HUES6 (cell line): ENCODE results near the gene RPH3AL.

Experiments used
- H3K27ac ChIP-seq: 2 replicates; pipeline ENCODE4 v1.7.0; 2013; ENCODE audit warnings: low read depth, mild to moderate bottlenecking, low read length, inconsistent platforms
- H3K27me3 ChIP-seq: 2 replicates; pipeline ENCODE4 v1.6.1; 2013; ENCODE audit warnings: low read length; ENCODE audit not compliant: control insufficient read depth, insufficient read depth
- H3K36me3 ChIP-seq: 2 replicates; pipeline ENCODE4 v1.6.1; 2013; ENCODE audit warnings: low read length; ENCODE audit not compliant: control insufficient read depth, insufficient read depth
- H3K4me1 ChIP-seq: 2 replicates; pipeline ENCODE4 v1.6.1; 2013; ENCODE audit warnings: low read length; ENCODE audit not compliant: control insufficient read depth, insufficient read depth
- H3K4me3 ChIP-seq: 2 replicates; pipeline ENCODE4 v1.5.1; 2013; ENCODE audit warnings: low read depth, low read length
- H3K9ac ChIP-seq: one replicate; pipeline ENCODE4 v1.6.1; 2013; ENCODE audit warnings: mild to moderate bottlenecking, low read length
- H3K9me3 ChIP-seq: 2 replicates; pipeline ENCODE4 v1.6.1; 2013; ENCODE audit warnings: low read depth, low read length; ENCODE audit not compliant: control insufficient read depth, insufficient read depth

Gene RPH3AL

DNA sequence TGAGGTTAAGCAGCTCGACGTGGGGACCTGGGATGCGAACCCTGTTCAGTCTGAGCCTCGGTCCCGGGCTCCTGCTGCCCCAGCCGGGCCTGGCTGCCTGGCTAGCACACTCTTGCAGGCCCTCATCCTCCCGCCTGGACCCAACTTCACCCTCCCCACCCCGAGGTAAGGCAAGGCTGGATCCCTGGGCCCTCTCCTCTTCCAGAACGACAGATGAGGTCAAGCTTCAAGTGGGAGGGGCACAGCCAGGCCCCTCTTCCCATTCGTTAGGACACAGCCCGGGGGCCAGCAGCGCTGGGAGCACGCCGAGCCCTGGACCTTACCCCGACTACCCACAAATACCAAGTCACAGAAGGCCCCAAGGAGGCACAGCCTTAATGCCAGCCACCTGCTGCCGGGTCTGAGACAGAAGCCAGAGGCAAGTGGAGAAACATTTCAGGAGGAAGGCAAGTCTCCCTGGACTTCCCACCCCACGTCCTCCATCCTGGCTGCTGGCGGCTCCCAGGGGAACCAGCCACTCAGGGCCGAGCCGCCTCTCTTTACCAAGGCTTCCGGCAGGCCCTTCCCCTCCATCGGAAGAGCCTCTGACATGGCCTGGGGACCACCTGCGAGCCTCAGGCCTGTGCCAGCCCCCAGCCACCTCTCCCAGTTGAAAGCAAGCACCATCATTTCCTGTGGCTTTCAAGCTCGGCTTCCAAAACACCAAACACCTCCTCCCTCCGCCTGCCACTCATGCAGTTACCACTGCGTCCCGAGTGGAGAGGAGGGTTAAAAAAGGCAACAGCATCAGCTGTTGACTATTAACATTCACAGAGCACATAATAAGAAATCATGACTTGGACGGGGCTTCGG is 59.9 kb downstream of the RPH3AL start:
- Histone ChIP-seq H3K9me3 (no peaks in the 10 kb centered on the region), H3K27me3 (peaks cover 17% of the 10 kb centered on the region), H3K36me3 (no peaks in the 10 kb centered on the region), H3K27ac (no peak overlapping the region), H3K4me1 (no peaks in the 10 kb centered on the region), H3K9ac (no peak overlapping the region), H3K4me3 (no peak overlapping the region)

- Histone ChIP-seq H3K9ac (no peak overlapping the region), H3K27ac (no peak overlapping the region), H3K9me3 (no peaks in the 10 kb centered on the region)
Observed at GRCh38 chr17:292016-292415, 60.6 kb downstream of the RPH3AL start.

GRCh38 chr17:291587-291986 is 61.0 kb downstream of the RPH3AL start:
- Histone ChIP-seq H3K27me3 (peaks cover 7% of the 10 kb centered on the region), H3K9ac (no peak overlapping the region), H3K4me3 (no peak overlapping the region), H3K27ac (no peak overlapping the region), H3K4me1 (peaks cover under 1% of the 10 kb centered on the region; the same call in 1 of the 2 replicates), H3K9me3 (no peaks in the 10 kb centered on the region), H3K36me3 (no peaks in the 10 kb centered on the region)

More at GRCh38 chr17:292016-292415, 60.6 kb downstream of the RPH3AL start:
- H3K27me3 ChIP-seq: peaks cover 10% of the 10 kb centered on the region
- H3K4me3 ChIP-seq: no peak overlapping the region
- H3K36me3 ChIP-seq: no peaks in the 10 kb centered on the region
- H3K4me1 ChIP-seq: no peaks in the 10 kb centered on the region

GRCh38 chr17:290626-291025 is 62.0 kb downstream of the RPH3AL start:
- H3K9me3 ChIP-seq: no peaks in the 10 kb centered on the region
- no peak overlapping the region for H3K27ac ChIP-seq
- H3K9ac ChIP-seq: no peak overlapping the region
- H3K4me1 ChIP-seq: peaks cover 8% of the 10 kb centered on the region
- no peak overlapping the region for H3K4me3 ChIP-seq
- H3K36me3 ChIP-seq: no peaks in the 10 kb centered on the region
- H3K27me3 ChIP-seq: peaks cover 11% of the 10 kb centered on the region

DNA sequence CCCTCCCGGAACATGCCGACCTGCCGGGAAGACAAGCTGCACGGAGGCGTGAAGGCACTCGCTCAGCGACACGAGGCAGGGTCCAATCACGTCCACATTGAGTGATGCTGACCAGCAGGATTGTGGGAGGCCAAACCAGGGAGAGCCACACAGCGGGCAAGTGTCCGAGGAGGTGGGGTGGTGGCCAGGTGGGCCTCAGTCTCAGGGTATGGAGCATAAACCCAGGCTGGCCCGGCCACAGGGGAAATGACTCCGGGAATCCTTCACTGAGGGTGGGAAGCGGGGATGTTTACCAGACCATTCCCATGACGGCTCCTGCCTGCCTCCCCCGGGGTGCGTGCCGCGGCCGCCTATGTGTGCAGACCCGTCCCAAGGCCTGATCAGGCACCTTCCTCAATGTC is 62.5 kb downstream of the RPH3AL start:
- Histone ChIP-seq H3K36me3 (no peaks in the 10 kb centered on the region), H3K9ac (no peak overlapping the region), H3K27me3 (peaks cover 15% of the 10 kb centered on the region), H3K4me3 (no peak overlapping the region), H3K4me1 (peaks cover 8% of the 10 kb centered on the region), H3K9me3 (no peaks in the 10 kb centered on the region), H3K27ac (no peak overlapping the region)

- Histone ChIP-seq H3K4me1 (peaks cover 8% of the 10 kb centered on the region), H3K27ac (no peak overlapping the region), H3K9ac (no peak overlapping the region), H3K4me3 (no peak overlapping the region), H3K9me3 (no peaks in the 10 kb centered on the region), H3K36me3 (no peaks in the 10 kb centered on the region), H3K27me3 (peaks cover 15% of the 10 kb centered on the region)
Observed at GRCh38 chr17:289409-289808, 63.2 kb downstream of the RPH3AL start.

- H3K27me3 ChIP-seq: peaks cover 15% of the 10 kb centered on the region
- H3K9me3 ChIP-seq: no peaks in the 10 kb centered on the region
- no peaks in the 10 kb centered on the region for H3K36me3 ChIP-seq
Observed at GRCh38 chr17:288802-289356, 63.7 kb downstream of the RPH3AL start.

DNA sequence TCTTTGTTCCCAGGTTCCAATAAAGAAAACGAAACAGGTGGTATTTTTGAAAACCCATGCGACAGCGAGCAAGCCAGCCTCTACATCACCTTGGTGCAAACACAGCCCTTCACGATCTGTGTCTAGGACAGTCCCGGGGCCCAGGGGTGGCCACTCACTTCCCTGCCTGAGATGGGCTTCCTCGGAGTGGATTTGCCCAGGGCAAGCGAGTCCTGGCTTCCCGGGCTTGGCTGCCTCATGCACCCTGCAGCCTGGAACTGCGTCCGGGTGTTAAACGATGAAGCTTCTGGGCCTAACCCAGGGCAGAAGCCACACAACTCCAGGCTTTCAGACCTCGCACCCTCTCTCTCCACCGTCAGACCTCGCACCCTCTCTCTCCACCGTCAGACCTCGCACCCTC is 66.0 kb downstream of the RPH3AL start:
- no peak overlapping the region for H3K9ac ChIP-seq

More at GRCh38 chr17:288802-289356, 63.7 kb downstream of the RPH3AL start:
- Histone ChIP-seq H3K9ac (no peak overlapping the region), H3K27ac (no peak overlapping the region), H3K4me3 (no peak overlapping the region), H3K4me1 (peaks cover 8% of the 10 kb centered on the region)

DNA sequence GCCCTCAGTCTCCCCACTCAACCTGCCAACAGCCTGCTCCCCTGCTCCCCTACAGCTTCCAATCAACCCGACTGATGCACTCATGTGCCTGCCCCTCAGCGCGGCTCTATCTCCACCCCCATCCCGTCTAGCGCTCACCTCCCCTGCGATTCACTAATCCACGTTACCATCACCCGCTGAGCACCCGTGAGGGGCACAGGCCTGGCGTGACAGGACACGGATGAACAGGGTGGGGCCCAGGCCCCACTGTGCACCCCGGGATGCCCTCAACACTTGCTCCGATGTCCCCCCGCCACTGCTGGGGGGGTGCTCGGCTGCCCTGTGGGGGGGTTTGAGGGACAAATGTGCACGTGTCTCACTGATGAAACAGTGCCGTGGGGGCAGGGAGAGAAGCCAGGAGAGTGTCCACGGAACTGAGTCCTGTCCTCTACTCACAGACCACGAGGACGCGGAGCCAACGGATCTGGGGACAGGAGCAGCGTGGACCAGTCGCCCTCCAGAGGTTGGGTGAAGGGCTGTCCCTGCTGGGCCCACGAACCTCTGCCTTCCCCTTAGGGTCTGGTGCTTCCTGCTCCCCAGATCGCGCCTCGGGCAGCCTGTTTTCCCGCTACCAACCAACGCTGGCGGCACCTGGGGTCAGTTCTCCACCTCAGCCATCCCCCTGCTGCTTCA is 66.7 kb downstream of the RPH3AL start:
- H3K27me3 ChIP-seq: peaks cover 15% of the 10 kb centered on the region
- H3K27ac ChIP-seq: no peak overlapping the region
- H3K4me3 ChIP-seq: no peak overlapping the region
- H3K36me3 ChIP-seq: no peaks in the 10 kb centered on the region
- 0 out of 2 replicates have a peak, but pooled peaks cover under 1% of the 10 kb centered on the region for H3K9me3 ChIP-seq
- peaks cover 8% of the 10 kb centered on the region for H3K4me1 ChIP-seq
- H3K9ac ChIP-seq: no peak overlapping the region

More for the DNA sequence above, 66.0 kb downstream of the RPH3AL start:
- Histone ChIP-seq H3K27ac (no peak overlapping the region), H3K9me3 (no peaks in the 10 kb centered on the region), H3K4me3 (no peak overlapping the region), H3K4me1 (peaks cover 8% of the 10 kb centered on the region), H3K27me3 (peaks cover 15% of the 10 kb centered on the region), H3K36me3 (no peaks in the 10 kb centered on the region)

DNA sequence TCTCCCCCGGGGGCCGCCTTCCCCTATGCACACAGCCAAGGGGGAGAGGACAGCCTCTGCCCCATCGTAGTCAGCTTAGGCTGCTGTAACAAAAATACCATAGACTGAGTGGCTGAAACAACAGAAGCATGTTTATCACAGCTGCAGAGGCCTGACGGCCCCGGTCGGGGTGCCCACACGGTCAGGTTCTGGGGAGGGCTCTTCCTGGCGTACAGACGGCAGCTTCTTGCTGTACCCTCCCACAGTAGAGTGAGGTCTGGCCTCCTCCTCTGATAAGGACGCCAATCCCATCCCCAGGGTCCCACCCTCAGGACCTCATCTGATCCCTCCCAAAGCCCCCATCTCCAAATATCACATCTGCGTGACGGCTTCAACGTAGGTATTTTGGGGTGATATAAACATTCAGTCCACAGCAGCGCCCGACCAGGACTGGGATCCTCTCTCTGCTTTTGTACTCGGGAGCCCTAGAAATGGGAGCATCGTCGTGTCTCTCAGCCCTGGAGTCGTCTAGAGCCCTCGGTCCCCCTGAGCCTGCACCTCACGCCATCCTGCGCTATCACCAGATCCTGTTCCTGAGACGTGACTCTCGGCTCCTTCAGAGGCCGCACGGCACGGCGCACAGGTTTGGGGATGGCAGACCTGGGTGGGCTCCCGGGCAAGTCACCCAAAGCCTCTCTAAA is 67.8 kb downstream of the RPH3AL start:
- Histone ChIP-seq H3K4me1 (peaks cover 8% of the 10 kb centered on the region), H3K4me3 (no peak overlapping the region), H3K36me3 (no peaks in the 10 kb centered on the region), H3K9ac (no peak overlapping the region), H3K27me3 (peaks cover 15% of the 10 kb centered on the region), H3K27ac (no peak overlapping the region), H3K9me3 (peaks cover 8% of the 10 kb centered on the region)
